Measurements from ENCODE around the gene ARHGEF10L.

ARHGEF10L gene

DNA sequence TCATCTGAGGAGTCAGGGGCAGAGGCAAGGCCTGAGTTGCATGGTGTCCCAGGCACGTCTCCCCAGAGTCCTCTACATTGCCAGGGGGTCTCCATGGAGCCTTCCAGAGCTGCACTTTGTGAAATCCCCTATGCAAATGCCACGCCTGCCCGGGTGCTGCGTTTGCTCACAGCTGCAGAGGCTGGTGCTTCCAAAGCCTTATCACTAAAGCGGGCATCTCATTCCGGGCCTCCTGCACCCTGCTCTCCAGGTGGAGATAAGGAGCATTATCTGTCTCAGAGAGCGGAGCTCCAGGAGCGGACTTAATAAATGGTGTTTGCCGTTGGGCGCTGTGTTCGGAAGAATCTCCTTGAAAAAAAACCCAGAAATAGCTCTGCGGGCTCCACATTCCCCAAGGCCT, 189.8 kb downstream of the ARHGEF10L start:
- DNase-seq (ENCODE audit: low spot score): no peak
- TF ChIP-seq CTCF (IDR thresholded peaks at IDR 0.05): no peak
- no peak overlapping the region for H3K4me3 ChIP-seq
- H3K27ac ChIP-seq: no peak overlapping the region

DNA sequence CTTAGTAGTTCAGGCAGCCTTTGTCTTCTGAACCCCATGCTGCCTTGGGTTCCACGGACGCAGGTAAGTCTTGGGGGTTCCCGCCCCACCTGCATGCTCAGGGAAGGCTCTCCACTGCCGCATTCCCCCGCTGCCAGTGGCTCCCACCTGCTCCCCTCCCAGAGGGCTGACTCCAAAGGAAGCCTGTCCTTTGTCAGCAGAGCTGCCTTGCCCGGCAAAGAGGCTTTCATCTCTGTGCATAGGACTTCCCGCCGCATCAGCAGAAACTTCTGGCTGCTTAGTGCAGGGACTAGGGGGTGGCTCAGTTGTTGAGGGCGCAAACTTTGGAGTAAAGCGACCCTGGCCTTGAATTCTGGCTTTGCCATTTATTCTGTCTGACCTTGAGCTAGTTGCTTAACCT, 190.4 kb downstream of the ARHGEF10L start:
- Histone ChIP-seq H3K4me3 (no peak overlapping the region), H3K27ac (no peak overlapping the region)
- TF ChIP-seq CTCF (IDR thresholded peaks at IDR 0.05): no peak
- DNase-seq (ENCODE audit: low spot score): no peak

GRCh38 chr1:17731460-17731859, 192.0 kb downstream of the ARHGEF10L start:
- no peak for TF ChIP-seq CTCF (IDR thresholded peaks at IDR 0.05)
- H3K4me3 ChIP-seq: no peak overlapping the region

DNA sequence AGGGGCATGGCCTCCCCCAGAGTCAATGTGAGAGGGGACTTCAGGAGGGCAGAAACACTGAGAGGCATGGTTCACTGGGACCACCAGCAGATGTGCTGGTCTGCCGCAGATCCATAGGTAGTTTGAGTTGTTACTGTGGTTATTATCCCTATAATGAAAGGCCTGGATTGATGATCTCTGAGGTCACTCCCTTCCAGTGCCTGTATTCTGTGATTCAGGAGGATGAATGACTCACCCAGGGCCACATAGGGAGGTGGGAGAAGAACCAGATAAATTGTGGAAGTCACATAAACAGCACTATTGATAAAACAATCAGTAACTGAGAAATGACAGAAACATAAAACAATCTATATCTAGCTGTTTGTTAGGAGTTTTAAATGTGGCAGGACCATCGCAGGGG, 193.0 kb downstream of the ARHGEF10L start:
- Histone ChIP-seq H3K27ac (no peak overlapping the region), H3K4me3 (no peak overlapping the region)
- DNase-seq (ENCODE audit: low spot score): no peak
- no peak for TF ChIP-seq CTCF (IDR thresholded peaks at IDR 0.05)

More at GRCh38 chr1:17731460-17731859, 192.0 kb downstream of the ARHGEF10L start:
- H3K27ac ChIP-seq: no peak overlapping the region
- no peak for DNase-seq (ENCODE audit: low spot score)

DNA sequence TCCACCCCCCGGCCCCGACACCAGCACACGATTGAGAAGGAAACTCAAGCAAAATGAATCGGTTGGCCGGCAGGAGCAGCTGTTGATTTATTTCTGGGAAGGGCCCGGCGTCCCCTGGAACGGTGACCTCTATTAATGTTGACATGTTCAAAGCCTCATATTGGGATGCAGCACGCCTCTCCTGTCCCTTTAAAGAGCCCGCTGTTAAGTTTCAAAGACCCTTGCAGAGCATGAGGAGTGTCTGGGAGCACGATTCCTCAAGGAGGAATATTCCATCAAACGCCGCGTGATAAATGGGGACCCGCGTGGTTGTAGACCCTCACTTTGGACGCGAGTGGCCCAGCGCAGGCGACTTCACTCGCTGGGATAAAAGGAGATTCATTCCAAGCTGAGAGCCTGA, 194.2 kb downstream of the ARHGEF10L start:
- Histone ChIP-seq H3K27ac (no peak overlapping the region), H3K4me3 (no peak overlapping the region)
- TF ChIP-seq CTCF (IDR thresholded peaks at IDR 0.05): no peak
- no peak for DNase-seq (ENCODE audit: low spot score)

GRCh38 chr1:17734609-17735008, 195.1 kb downstream of the ARHGEF10L start:
- TF ChIP-seq CTCF (IDR thresholded peaks at IDR 0.05): no peak
- Histone ChIP-seq H3K4me3 (no peak overlapping the region), H3K27ac (no peak overlapping the region)
- DNase-seq (ENCODE audit: low spot score): no peak

- H3K27ac ChIP-seq: no peak overlapping the region
- no peak for TF ChIP-seq CTCF (IDR thresholded peaks at IDR 0.05)
- no peak overlapping the region for H3K4me3 ChIP-seq
- DNase-seq (ENCODE audit: low spot score): no peak
Observed at GRCh38 chr1:17735348-17735747, 195.8 kb downstream of the ARHGEF10L start.

All from coronary artery (tissue), 2 donors.